ENCODE data around the gene KATNAL2.
"Not testable (repeated sequence)": the region's sequence is repeated elsewhere in the genome, so short reads cannot be mapped to it uniquely, and the experiment has no call there.

Gene KATNAL2

DNA sequence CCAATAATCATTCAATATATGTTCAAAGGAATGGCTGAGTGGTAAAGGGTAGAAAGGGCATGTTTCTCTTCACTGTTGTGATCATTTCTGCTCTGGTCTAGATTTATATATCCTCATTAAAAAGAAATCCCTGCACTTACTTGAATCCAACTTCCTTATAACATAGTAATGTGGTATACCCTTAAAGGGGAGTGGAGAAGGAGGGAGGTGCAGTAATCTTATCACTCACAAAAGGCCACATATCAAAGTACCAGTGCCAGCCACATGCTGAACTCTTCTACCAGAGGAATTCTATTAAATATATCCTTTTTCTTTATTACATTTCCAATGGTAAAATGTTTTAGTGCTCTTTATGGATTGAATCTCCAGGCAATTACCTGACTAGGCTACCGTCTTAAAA is 3.3 kb downstream of the KATNAL2 start:
- no peaks in the 10 kb centered on the region for H3K36me3 ChIP-seq (ENCODE audit: control insufficient read depth in 2 of 2, insufficient read depth in 2 of 2, low read length in 2 of 2)
- H3K27ac ChIP-seq (ENCODE audit: low read depth in 2 of 2, low read length in 2 of 2): peak overlapping the region in 1 of 2 donors; percentile 4
- H3K4me3 ChIP-seq (ENCODE audit: low read length in 2 of 2): no peak overlapping the region

DNA sequence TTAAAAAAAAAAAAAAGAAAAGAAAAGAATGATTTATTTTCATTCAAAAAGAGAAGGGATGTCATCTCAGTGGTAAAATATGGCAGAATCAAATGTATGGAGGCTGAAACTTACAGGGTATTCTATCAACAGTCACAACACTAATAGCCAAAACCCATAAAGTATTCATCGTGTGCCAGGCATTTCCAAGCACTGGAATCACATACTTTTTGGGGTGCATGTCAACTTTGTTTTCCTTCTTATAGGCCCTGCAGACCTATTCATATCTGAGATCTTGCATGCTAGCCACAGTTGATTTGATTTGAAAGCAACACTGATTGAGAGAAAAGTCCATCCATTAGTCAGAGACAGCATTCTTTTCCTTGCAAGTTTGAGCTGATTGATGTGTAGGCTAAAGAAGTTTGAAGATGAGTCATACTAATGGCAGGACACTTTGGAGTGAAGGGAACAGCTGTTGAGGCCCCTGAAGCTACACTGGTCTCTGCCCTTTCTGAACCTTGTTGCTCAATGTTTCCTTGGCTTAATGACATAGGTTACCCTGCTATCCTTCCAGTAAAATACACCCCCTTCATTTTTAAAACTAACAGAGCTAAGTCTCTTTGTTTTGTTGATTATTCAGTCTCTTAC is 22.0 kb downstream of the KATNAL2 start:
- Histone ChIP-seq H3K9me3 (ENCODE audit: control insufficient read depth in 2 of 2, low read length in 2 of 2) (no peaks in the 10 kb centered on the region), H3K27ac (ENCODE audit: low read depth in 2 of 2, low read length in 2 of 2) (no peak overlapping the region), H3K4me3 (ENCODE audit: low read length in 2 of 2) (no peak overlapping the region), H3K9ac (ENCODE audit: low read depth in 1 of 2, low read length in 2 of 2) (no peak overlapping the region), H3K27me3 (ENCODE audit: control insufficient read depth in 2 of 2, insufficient read depth in 2 of 2, low read length in 2 of 2) (no peaks in the 10 kb centered on the region), H3K4me1 (ENCODE audit: control insufficient read depth in 2 of 2, insufficient read depth in 2 of 2, low read length in 2 of 2) (no peaks in the 10 kb centered on the region), H3K36me3 (ENCODE audit: control insufficient read depth in 2 of 2, insufficient read depth in 2 of 2, low read length in 2 of 2) (no peaks in the 10 kb centered on the region)

More for the DNA sequence above, 3.3 kb downstream of the KATNAL2 start:
- Histone ChIP-seq H3K4me1 (ENCODE audit: control insufficient read depth in 2 of 2, insufficient read depth in 2 of 2, low read length in 2 of 2) (peaks cover 3 to 8% of the 10 kb centered on the region in 2 donors), H3K9me3 (ENCODE audit: control insufficient read depth in 2 of 2, low read length in 2 of 2) (no peaks in the 10 kb centered on the region), H3K9ac (ENCODE audit: low read depth in 1 of 2, low read length in 2 of 2) (no peak overlapping the region), H3K27me3 (ENCODE audit: control insufficient read depth in 2 of 2, insufficient read depth in 2 of 2, low read length in 2 of 2) (no peaks in the 10 kb centered on the region)

DNA sequence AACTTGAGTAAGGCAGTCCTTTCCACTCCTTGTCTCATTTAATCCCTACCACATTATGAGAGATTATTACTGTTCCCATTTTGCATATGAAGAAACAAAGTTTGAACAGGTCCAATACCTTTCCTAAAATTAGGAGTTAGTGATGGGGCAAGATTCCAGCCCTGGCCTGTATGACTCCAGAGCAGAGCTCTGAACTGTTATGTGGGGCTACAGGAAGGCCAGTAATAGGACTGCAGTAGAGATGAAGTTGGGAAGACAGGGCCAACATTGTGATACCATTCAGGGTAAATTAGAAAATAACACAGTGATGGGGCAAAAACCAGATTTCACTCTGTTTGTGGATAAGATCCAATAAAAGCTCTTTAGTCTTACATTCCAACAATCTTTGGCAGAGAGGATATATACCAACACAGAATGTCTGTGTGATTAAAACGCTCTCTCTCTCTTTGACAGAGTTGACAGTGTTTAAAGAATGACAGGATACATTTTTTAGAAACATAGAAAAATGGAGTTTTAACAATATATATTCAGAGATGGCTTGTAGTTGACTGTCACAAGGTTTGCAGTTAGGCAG is 22.7 kb downstream of the KATNAL2 start:
- Histone ChIP-seq H3K27me3 (ENCODE audit: control insufficient read depth in 2 of 2, insufficient read depth in 2 of 2, low read length in 2 of 2) (no peaks in the 10 kb centered on the region), H3K4me3 (ENCODE audit: low read length in 2 of 2) (no peak overlapping the region), H3K36me3 (ENCODE audit: control insufficient read depth in 2 of 2, insufficient read depth in 2 of 2, low read length in 2 of 2) (no peaks in the 10 kb centered on the region), H3K9me3 (ENCODE audit: control insufficient read depth in 2 of 2, low read length in 2 of 2) (no peaks in the 10 kb centered on the region), H3K9ac (ENCODE audit: low read depth in 1 of 2, low read length in 2 of 2) (no peak overlapping the region), H3K4me1 (ENCODE audit: control insufficient read depth in 2 of 2, insufficient read depth in 2 of 2, low read length in 2 of 2) (no peaks in the 10 kb centered on the region), H3K27ac (ENCODE audit: low read depth in 2 of 2, low read length in 2 of 2) (no peak overlapping the region)

DNA sequence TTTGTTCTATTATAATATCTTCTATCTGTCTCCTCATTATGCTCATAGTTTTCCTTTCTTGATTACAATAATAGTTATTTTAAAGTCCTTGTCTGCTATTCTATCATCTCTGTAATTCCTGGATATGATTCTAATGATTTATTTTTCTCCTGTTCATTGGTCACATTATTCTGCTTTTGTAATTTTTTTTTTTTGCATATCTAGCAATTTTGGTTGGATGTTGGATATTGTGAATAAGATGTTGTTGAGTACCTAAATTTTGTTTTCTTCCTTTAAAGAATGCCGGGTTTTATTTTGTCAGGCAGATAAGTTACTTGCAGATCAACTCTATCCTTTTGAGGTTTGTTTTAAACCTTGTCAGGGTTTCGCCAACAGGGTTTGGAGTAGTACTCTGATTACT is 25.2 kb downstream of the KATNAL2 start:
- Histone ChIP-seq H3K27ac (ENCODE audit: low read depth in 2 of 2, low read length in 2 of 2) (no peak overlapping the region), H3K4me3 (ENCODE audit: low read length in 2 of 2) (no peak overlapping the region), H3K9me3 (ENCODE audit: control insufficient read depth in 2 of 2, low read length in 2 of 2) (no peaks in the 10 kb centered on the region), H3K27me3 (ENCODE audit: control insufficient read depth in 2 of 2, insufficient read depth in 2 of 2, low read length in 2 of 2) (no peaks in the 10 kb centered on the region), H3K9ac (ENCODE audit: low read depth in 1 of 2, low read length in 2 of 2) (no peak overlapping the region), H3K36me3 (ENCODE audit: control insufficient read depth in 2 of 2, insufficient read depth in 2 of 2, low read length in 2 of 2) (no peaks in the 10 kb centered on the region), H3K4me1 (ENCODE audit: control insufficient read depth in 2 of 2, insufficient read depth in 2 of 2, low read length in 2 of 2) (peaks cover 0 to 6% of the 10 kb centered on the region in 2 donors)

DNA sequence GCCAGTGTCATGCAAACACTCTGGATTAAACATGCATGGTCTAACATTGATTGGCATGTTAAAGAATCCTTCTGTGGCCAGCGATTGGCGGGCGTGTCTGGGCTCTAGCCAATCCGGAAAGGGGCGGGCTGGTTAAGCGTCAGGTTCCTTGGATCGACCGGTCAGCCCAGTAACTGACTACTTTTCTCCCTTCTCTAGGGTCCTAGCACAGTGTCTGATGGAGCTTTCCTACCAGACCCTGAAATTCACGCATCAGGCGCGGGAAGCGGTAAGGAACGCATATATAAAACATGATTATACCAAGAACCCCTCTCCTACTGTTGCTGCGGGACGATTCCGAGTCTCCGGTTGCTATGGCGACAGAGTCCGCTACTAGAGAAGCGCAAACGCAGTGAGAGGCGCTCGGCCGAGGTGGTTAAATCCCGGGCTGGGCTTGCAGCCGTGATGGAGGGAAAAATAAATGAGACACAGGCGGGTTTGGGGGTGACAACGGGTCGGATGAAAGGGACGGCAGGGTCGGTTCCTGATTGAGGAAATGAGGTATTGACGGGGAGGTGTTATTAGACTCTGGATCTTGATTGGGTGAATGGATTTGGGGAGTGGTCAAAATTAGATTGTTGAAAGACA is 29.4 kb downstream of the KATNAL2 start:
- Histone ChIP-seq H3K9ac (ENCODE audit: low read depth in 1 of 2, low read length in 2 of 2) (no peak overlapping the region), H3K27ac (ENCODE audit: low read depth in 2 of 2, low read length in 2 of 2) (no peak overlapping the region)

DNA sequence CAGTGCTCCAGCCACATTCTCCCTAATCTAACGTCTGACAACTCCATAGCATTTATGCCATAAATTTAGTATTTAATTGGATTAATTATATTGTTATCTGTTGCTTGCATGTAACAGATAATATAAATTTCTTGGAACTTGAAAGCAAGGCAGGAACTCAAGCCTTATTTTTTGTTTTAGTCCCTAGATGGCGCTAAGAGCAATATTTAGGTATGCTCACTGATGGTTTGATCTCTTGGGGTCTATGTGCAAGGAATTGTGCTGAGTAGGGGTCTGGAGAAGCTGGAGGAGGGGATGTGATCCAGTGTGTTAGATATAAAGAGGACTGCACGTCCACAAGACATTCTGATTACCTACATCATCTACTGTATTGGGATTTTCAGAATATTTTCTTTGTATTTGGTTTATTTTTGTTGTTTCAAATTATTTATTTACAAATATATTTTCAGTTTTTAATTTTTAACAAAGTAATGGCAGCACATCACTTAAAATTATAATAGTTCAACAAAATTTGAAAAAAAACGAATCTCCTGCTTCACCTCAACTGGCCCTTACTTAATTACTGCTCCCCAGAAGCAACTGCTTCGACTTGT is 32.8 kb downstream of the KATNAL2 start:
- Histone ChIP-seq H3K27me3 (ENCODE audit: control insufficient read depth in 2 of 2, insufficient read depth in 2 of 2, low read length in 2 of 2) (no peaks in the 10 kb centered on the region), H3K9me3 (ENCODE audit: control insufficient read depth in 2 of 2, low read length in 2 of 2) (no peaks in the 10 kb centered on the region), H3K9ac (ENCODE audit: low read depth in 1 of 2, low read length in 2 of 2) (no peak overlapping the region), H3K27ac (ENCODE audit: low read depth in 2 of 2, low read length in 2 of 2) (no peak overlapping the region), H3K4me3 (ENCODE audit: low read length in 2 of 2) (no peak overlapping the region), H3K36me3 (ENCODE audit: control insufficient read depth in 2 of 2, insufficient read depth in 2 of 2, low read length in 2 of 2) (no peaks in the 10 kb centered on the region), H3K4me1 (ENCODE audit: control insufficient read depth in 2 of 2, insufficient read depth in 2 of 2, low read length in 2 of 2) (peaks cover 0 to 6% of the 10 kb centered on the region in 2 donors)

More for the DNA sequence above, 29.4 kb downstream of the KATNAL2 start:
- Histone ChIP-seq H3K27me3 (ENCODE audit: control insufficient read depth in 2 of 2, insufficient read depth in 2 of 2, low read length in 2 of 2) (no peaks in the 10 kb centered on the region), H3K4me1 (ENCODE audit: control insufficient read depth in 2 of 2, insufficient read depth in 2 of 2, low read length in 2 of 2) (peaks cover 0 to 6% of the 10 kb centered on the region in 2 donors), H3K36me3 (ENCODE audit: control insufficient read depth in 2 of 2, insufficient read depth in 2 of 2, low read length in 2 of 2) (no peaks in the 10 kb centered on the region), H3K9me3 (ENCODE audit: control insufficient read depth in 2 of 2, low read length in 2 of 2) (no peaks in the 10 kb centered on the region), H3K4me3 (ENCODE audit: low read length in 2 of 2) (peak overlapping the region; percentile 72 to 84)

DNA sequence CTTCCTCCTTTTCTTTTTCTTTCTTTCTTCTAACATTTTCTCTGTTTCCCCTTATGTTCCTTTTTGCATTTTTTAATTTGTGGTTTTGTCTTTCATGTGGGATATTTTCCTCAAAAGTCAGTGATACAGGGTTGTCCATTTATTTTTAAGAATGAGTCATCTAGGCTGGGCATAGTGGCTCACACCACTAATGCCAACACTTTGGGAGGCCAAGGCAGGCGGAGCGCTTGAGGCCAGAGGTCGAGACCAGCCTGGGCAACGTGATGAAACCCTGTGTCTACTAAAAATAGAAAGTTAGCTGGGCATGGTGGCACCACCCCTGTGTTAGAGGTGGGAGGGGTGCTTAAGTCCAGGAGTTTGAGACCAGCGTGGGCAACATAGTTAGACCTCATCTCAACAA is 35.8 kb downstream of the KATNAL2 start:
- H3K4me1 ChIP-seq (ENCODE audit: control insufficient read depth in 2 of 2, insufficient read depth in 2 of 2, low read length in 2 of 2): no peaks in the 10 kb centered on the region
- no peaks in the 10 kb centered on the region for H3K9me3 ChIP-seq (ENCODE audit: control insufficient read depth in 2 of 2, low read length in 2 of 2)
- H3K27me3 ChIP-seq (ENCODE audit: control insufficient read depth in 2 of 2, insufficient read depth in 2 of 2, low read length in 2 of 2): no peaks in the 10 kb centered on the region
- no peak overlapping the region for H3K27ac ChIP-seq (ENCODE audit: low read depth in 2 of 2, low read length in 2 of 2)
- no peak overlapping the region for H3K4me3 ChIP-seq (ENCODE audit: low read length in 2 of 2)
- H3K9ac ChIP-seq (ENCODE audit: low read depth in 1 of 2, low read length in 2 of 2): no peak overlapping the region
- H3K36me3 ChIP-seq (ENCODE audit: control insufficient read depth in 2 of 2, insufficient read depth in 2 of 2, low read length in 2 of 2): no peaks in the 10 kb centered on the region

DNA sequence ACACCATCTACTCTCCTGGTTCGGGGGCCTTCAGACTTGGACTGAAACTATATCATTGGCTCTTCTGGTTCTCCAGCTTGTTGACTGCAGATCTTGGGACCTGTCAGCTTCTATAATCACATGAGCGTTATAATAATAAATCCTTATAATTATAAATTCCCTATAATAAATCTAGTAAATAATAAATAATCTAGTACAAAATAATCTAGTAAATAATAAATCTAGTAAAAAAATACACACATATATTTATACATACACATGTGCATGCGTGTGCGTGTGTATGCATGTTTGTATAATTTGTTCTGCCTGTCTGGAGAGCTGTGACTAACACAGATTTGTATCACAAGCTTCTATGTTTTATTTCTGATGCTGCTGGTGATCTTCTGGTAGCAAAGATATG is 40.8 kb downstream of the KATNAL2 start:
- Histone ChIP-seq H3K9ac (ENCODE audit: low read depth in 1 of 2, low read length in 2 of 2) (no peak overlapping the region), H3K4me3 (ENCODE audit: low read length in 2 of 2) (no peak overlapping the region), H3K27ac (ENCODE audit: low read depth in 2 of 2, low read length in 2 of 2) (no peak overlapping the region), H3K4me1 (ENCODE audit: control insufficient read depth in 2 of 2, insufficient read depth in 2 of 2, low read length in 2 of 2) (no peaks in the 10 kb centered on the region), H3K36me3 (ENCODE audit: control insufficient read depth in 2 of 2, insufficient read depth in 2 of 2, low read length in 2 of 2) (no peaks in the 10 kb centered on the region), H3K27me3 (ENCODE audit: control insufficient read depth in 2 of 2, insufficient read depth in 2 of 2, low read length in 2 of 2) (no peaks in the 10 kb centered on the region), H3K9me3 (ENCODE audit: control insufficient read depth in 2 of 2, low read length in 2 of 2) (no peaks in the 10 kb centered on the region)

DNA sequence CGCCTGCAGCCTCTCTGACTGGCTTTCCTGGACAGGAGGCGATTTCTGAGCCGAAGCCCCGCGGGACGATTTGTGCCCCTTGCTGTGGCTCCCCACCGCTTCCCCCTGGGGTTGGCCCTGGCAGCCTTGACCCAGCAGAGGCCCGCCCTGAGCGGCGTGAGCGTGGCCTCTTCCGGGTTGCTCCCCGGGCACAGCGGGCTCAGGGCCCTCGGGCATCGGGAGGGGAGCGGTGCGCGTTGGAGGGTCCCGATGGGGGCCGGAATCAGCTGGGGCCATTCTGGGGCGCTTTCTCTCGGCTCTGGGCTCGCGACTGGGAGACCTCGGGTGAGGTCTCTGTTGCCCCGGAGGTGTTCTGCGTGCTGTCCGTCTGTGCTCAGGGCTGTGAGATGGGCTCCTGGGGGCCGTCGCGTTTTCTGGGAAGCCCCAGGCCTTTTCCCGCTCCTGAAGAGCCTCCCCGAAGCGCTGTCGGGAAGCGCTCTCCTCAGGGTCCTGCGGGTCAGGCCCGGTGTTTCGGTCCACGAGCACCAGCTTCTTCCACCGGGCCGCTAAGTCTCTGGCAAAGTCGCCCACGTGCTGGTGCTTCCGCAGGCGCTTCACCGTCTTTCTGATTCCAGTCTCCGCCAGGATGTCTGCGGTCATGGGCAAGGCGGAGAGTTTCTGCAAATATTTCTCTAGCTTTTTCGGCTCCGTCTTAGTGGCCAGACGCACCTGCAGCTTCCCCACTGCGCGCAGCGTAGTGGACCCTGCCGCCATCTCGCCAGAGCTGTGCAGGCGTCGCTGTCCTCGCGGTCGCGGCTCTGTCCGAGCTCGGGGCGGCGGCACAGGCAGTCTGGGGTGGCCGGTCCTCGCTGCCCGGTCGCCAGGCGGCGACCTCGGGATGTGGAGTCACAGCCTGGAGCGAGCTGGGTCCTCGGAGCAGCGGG is 46.5 kb downstream of the KATNAL2 start:
- not testable (repeated sequence) for H3K27ac ChIP-seq (ENCODE audit: low read depth in 2 of 2, low read length in 2 of 2); H3K9me3 ChIP-seq (ENCODE audit: control insufficient read depth in 2 of 2, low read length in 2 of 2); H3K4me1 ChIP-seq (ENCODE audit: control insufficient read depth in 2 of 2, insufficient read depth in 2 of 2, low read length in 2 of 2); H3K27me3 ChIP-seq (ENCODE audit: control insufficient read depth in 2 of 2, insufficient read depth in 2 of 2, low read length in 2 of 2); H3K4me3 ChIP-seq (ENCODE audit: low read length in 2 of 2); H3K9ac ChIP-seq (ENCODE audit: low read depth in 1 of 2, low read length in 2 of 2); H3K36me3 ChIP-seq (ENCODE audit: control insufficient read depth in 2 of 2, insufficient read depth in 2 of 2, low read length in 2 of 2)
